Psoas muscle (tissue), 8 donors: ENCODE data around the gene ACSBG1. TPM values are rescaled to one million over a fixed set of nuclear protein-coding genes. Genes with fewer than 3 reads are reported as not detected.

Source experiments
- ATAC-seq, 4 donors: fragments of 200-7000 bp; cut with Tn5 transposase; one replicate each; pipeline ENCODE4 v1.9.1; 2020; ENCODE audit warnings: moderate library complexity in 3 of 4, mild to moderate bottlenecking in 2 of 4
- DNase-seq, 2 donors: peaks; one replicate each; pipeline ENCODE4 v3.0.0-alpha.2; 2020
- H3K27ac ChIP-seq: fragments of 200-600 bp; one replicate; pipeline ENCODE4 v1.8.0; 2022
- H3K27me3 ChIP-seq, 3 donors: fragments of 200-600 bp in 1 of 3; one replicate each; pipeline versions ENCODE4 v1.6.1 to v1.8.0; 2013 to 2022; ENCODE audit warnings: low read length in 2 of 3, mild to moderate bottlenecking in 2 of 3, moderate library complexity in 1 of 3; ENCODE audit not compliant: insufficient read depth in 3 of 3
- H3K36me3 ChIP-seq, 2 donors: fragments of 200-600 bp in 1 of 2; one replicate each; pipeline versions ENCODE4 v1.6.1 to v1.8.0; 2013 to 2022; ENCODE audit warnings: low read depth in 1 of 2, mild to moderate bottlenecking in 1 of 2, moderate library complexity in 1 of 2; ENCODE audit not compliant: insufficient read depth in 1 of 2
- H3K4me1 ChIP-seq: fragments of 200-600 bp; one replicate; pipeline ENCODE4 v1.8.0; 2022
- H3K4me3 ChIP-seq: fragments of 200-600 bp; one replicate; pipeline ENCODE4 v1.8.0; 2022; ENCODE audit warnings: mild to moderate bottlenecking
- H3K9me3 ChIP-seq: fragments of 200-600 bp; one replicate; pipeline ENCODE4 v1.8.0; 2022
- WGBS, 3 donors: extraction: QIAGEN DNeasy Blood & Tissue Kit; methylation state at CpG; one replicate each; pipeline versions ENCODE4 v1.1.6 to v1.1.7; 2013; 5-methylcytosine and 5-hydroxymethylcytosine counted together
- intact Hi-C, 2 donors: fragments of 100-400 bp; cut with DNase I; formaldehyde crosslinking; loops; one replicate each; pipeline versions ENCODE4 v1.11.0 to v1.14.2; 2022
- polyA plus RNA-seq, 3 donors: library from polyadenylated mRNA; stranded (reverse); fragments of 200-250 nt; gene quantifications; one replicate each; pipeline ENCODE4 v1.2.3, GENCODE V29; 2013
- total RNA-seq, 4 donors: library from RNA; stranded (reverse); fragmentation: NEBNext Ultra II Directional in 2 of 4; extraction: Animal tissue kit (Norgen Biotek cat#: 25700) in 2 of 4; gene quantifications; one replicate each; pipeline versions ENCODE4 v1.2.1 to v1.2.4, GENCODE V29; 2021 to 2023
- TF ChIP-seq, protein P1 (sequence below): fragments of 200-600 bp; IDR thresholded peaks from one replicate; pipeline ENCODE4 v1.8.0; 2022; ENCODE audit warnings: antibody characterized with exemption
- donor health status: healthy with polysubstance abuse.
- donor health status: DM: no; HTN: no; CAD: no; lungs with moderate emphysema.
- donor health status: Bipolar disorder and iron deficiency.
- donor health status: healthy.
- donor health status: DM: yes; HTN: yes; CAD: no.
- donor health status: DM: no; HTN: no; CAD: no.
- donor health status: DM: no; HTN: no; CAD: no.
- donor health status: DM: yes; HTN: yes; CAD: no.

The ACSBG1 gene
- total and polyA plus RNA-seq, 7 donors, result 0.12 to 0.64 (median 0.51) TPM; not detected in 3

DNA sequence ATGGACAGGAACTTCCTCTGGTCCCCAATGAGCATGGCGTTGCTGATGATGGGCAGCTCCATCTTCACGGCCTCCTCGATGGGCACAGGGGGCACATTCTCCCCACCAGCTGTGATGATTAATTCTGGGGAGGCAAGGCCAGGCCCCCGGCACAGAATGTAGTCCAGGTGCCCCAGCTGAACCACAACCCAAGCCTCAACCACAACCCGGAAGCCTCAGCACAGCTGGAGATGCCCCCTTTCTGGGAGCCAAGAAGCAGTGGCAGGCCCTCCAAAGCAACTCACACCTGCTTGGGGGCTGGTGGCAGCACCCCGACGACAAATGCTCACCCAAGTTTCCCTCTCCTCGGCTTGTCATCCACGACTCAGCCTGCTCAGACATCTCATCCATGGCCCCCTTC lies 60.0 kb downstream of the ACSBG1 start:
- Histone ChIP-seq H3K4me1 (peaks cover 11% of the 10 kb centered on the region), H3K27ac (no peak overlapping the region), H3K9me3 (no peaks in the 10 kb centered on the region), H3K4me3 (no peak overlapping the region), H3K27me3 (no peaks in the 10 kb centered on the region), H3K36me3 (peaks cover 4 to 41% of the 10 kb centered on the region in 2 donors)
- DNase-seq, result no peak
- intact Hi-C loops, result no loop called here
- 61 to 75% (median 64%) methylated on average over 5 to 9 of the region's 9 CpGs for WGBS, 3 donors
- TF ChIP-seq, protein P1, sequence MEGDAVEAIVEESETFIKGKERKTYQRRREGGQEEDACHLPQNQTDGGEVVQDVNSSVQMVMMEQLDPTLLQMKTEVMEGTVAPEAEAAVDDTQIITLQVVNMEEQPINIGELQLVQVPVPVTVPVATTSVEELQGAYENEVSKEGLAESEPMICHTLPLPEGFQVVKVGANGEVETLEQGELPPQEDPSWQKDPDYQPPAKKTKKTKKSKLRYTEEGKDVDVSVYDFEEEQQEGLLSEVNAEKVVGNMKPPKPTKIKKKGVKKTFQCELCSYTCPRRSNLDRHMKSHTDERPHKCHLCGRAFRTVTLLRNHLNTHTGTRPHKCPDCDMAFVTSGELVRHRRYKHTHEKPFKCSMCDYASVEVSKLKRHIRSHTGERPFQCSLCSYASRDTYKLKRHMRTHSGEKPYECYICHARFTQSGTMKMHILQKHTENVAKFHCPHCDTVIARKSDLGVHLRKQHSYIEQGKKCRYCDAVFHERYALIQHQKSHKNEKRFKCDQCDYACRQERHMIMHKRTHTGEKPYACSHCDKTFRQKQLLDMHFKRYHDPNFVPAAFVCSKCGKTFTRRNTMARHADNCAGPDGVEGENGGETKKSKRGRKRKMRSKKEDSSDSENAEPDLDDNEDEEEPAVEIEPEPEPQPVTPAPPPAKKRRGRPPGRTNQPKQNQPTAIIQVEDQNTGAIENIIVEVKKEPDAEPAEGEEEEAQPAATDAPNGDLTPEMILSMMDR, result no peak
- no peak for ATAC-seq

- peak overlapping the region; percentile 56 for H3K27ac ChIP-seq
- ATAC-seq (no peak), DNase-seq (no peak)
- TF ChIP-seq, protein P1, result no peak
- 97 to 98% (median 97%) methylated on average over 9 of the region's 9 CpGs for WGBS, 3 donors
- peaks cover 11% of the 10 kb centered on the region for H3K4me1 ChIP-seq
- no peaks in the 10 kb centered on the region for H3K27me3 ChIP-seq
- H3K4me3 ChIP-seq, result no peak overlapping the region
- intact Hi-C loops, result no loop called here
- H3K36me3 ChIP-seq, result peaks cover 12 to 65% of the 10 kb centered on the region in 2 donors
- H3K9me3 ChIP-seq, result no peaks in the 10 kb centered on the region
Observed at GRCh38 chr15:78171864-78172472, 62.4 kb downstream of the ACSBG1 start.

GRCh38 chr15:78170848-78171773 lies 63.3 kb downstream of the ACSBG1 start:
- intact Hi-C loops, result no loop called here
- H3K27me3 ChIP-seq, result no peaks in the 10 kb centered on the region
- DNase-seq, result no peak
- no peak overlapping the region for H3K4me3 ChIP-seq
- H3K27ac ChIP-seq, result peak overlapping the region; percentile 56
- no peaks in the 10 kb centered on the region for H3K9me3 ChIP-seq
- WGBS, 3 donors, result 46 to 69% (median 60%) methylated on average over 17 of the region's 17 CpGs
- H3K4me1 ChIP-seq, result peaks cover 11% of the 10 kb centered on the region
- TF ChIP-seq, protein P1, result no peak
- H3K36me3 ChIP-seq, result peaks cover 20 to 74% of the 10 kb centered on the region in 2 donors
- peak; percentile 41 to 77 (median 71) for ATAC-seq

GRCh38 chr15:78168608-78169007 lies 65.8 kb downstream of the ACSBG1 start:
- Histone ChIP-seq H3K9me3 (no peaks in the 10 kb centered on the region), H3K4me3 (no peak overlapping the region), H3K27ac (no peak overlapping the region), H3K4me1 (peaks cover 11% of the 10 kb centered on the region), H3K36me3 (peaks cover 29 to 96% of the 10 kb centered on the region in 2 donors), H3K27me3 (no peaks in the 10 kb centered on the region)
- 90 to 93% (median 92%) methylated on average over 5 of the region's 5 CpGs for WGBS, 3 donors
- DNase-seq (no peak), ATAC-seq (no peak)
- TF ChIP-seq, protein P1, result no peak
- intact Hi-C loops, result no loop called here
